MG63 (cell line): ENCODE results near the gene BRD3OS. TPM values are rescaled to one million over a fixed set of nuclear protein-coding genes. Genes with fewer than 3 reads are reported as not detected.

Source experiments
- DNase-seq: peaks from one replicate; pipeline ENCODE4 v3.0.0-alpha.2; 2020
- H3K27me3 ChIP-seq: fragments of 250-450 bp; sonication (Bioruptor Pico); 2 replicates; pipeline ENCODE4 v1.5.1; 2020; ENCODE audit warnings: mild to moderate bottlenecking, moderate library complexity
- H3K36me3 ChIP-seq: fragments of 250-450 bp; sonication (Bioruptor Pico); 2 replicates; pipeline ENCODE4 v1.5.1; 2020; ENCODE audit warnings: mild to moderate bottlenecking, moderate library complexity
- H3K4me3 ChIP-seq: fragments of 250-450 bp; sonication (Bioruptor Pico); 2 replicates; pipeline ENCODE4 v1.5.1; 2020; ENCODE audit warnings: mild to moderate bottlenecking, moderate library complexity
- H3K9me3 ChIP-seq: fragments of 250-450 bp; sonication (Bioruptor Pico); 2 replicates; pipeline ENCODE4 v1.5.1; 2020; ENCODE audit warnings: mild to moderate bottlenecking, moderate library complexity
- total RNA-seq: library from RNA; depleted of rRNA; stranded (reverse); fragments of >200 nt; shearing (Covaris generic); gene quantifications from 2 replicates; pipeline ENCODE4 v1.2.3, GENCODE V29; 2014; ENCODE audit warnings: low replicate concordance

Gene BRD3OS
- total RNA-seq, 1 experiment from 2014 or later, result 18.6 TPM

DNA sequence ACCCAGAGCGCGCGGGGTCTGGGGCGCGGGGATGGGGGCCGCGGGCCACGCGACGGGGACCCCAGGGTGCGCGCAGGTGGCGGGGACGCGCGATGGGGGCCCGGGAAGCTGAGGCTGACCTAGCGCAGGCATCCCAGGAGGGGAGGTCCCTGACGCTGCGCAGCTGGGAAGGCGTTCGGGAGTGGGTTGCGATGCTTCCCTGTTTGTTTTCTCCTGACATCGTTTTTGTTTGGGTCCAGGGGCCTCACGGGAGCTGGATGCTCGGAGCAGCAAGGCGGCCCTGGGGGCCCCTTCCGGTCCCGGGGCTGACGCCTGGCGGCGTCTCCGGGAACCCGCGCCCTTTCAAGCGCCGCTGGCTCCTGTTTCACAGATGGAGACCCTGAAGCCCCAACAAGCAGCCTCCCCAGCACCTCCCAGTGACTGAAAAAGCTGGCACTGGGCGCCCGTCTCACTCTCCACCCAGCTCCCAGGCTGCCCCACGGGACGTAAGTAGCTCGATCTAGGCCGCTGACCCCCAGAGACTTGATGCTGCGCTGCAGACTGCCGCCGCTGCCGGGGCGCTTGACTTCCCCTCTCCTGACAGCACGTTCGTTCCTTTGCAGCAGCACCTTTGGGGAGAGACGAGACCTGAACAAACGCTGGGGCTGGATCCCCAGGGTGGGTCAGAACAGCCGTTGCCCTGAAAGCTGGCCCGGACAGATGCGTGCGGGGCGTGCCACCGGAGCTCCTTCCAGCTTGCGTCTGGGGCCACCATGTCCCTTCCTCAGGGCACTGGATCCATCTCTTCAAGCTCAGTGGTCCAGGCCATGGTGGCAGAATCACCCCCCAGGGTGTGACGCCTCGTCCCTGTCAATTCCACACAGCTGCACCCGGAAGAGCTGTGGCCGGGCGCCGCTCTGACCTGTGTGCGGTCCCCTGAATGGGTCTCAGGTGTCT, 593 bp downstream of the BRD3OS start:
- Histone ChIP-seq H3K36me3 (peaks cover 12% of the 10 kb centered on the region), H3K27me3 (no peaks in the 10 kb centered on the region), H3K9me3 (no peaks in the 10 kb centered on the region), H3K4me3 (peak overlapping the region; percentile 65)
- DNase-seq, result peak; percentile 41

DNA sequence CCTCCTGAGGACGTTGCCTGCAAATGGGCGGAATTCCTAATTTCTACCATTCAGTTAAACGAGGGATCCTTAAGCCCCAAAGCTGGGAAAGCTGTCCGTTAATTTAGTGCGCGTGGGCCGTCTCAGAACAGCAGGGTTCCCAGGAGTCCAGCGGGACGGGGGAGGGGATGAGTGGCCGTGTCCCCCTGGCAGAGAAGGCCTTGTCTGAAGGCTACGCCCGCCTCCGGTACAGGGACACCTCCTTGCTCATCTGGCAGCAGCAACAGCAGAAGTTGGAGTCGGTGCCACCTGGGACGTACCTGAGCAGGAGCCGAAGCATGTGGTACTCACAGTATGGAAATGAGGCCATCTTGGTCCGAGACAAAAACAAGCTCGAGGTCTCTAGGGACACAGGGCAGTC, 1.3 kb downstream of the BRD3OS start:
- Histone ChIP-seq H3K27me3 (no peaks in the 10 kb centered on the region), H3K36me3 (peaks cover 16% of the 10 kb centered on the region), H3K4me3 (no peak overlapping the region), H3K9me3 (no peaks in the 10 kb centered on the region)
- DNase-seq, result no peak

DNA sequence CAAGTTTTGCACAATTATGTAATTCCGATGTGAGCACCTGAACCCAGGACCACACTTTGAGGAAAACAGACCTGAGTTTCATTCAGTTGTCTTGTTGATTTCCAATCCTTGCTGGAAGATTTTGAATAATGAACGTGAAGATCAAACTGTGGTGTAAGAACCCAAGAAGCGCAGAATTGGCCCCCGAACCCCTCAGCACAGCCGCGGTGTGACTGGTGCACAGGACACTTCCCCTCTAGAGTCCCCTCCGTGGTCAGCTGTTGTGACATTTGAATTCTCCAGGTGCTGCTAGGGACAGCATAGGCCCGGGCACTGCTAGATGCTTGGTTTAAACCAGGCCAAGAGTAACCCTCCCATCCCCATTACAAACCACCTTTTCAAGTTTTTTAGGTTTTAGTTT, 1.7 kb downstream of the BRD3OS start:
- Histone ChIP-seq H3K4me3 (no peak overlapping the region), H3K9me3 (no peaks in the 10 kb centered on the region), H3K27me3 (no peaks in the 10 kb centered on the region), H3K36me3 (peaks cover 19% of the 10 kb centered on the region)
- no peak for DNase-seq

DNA sequence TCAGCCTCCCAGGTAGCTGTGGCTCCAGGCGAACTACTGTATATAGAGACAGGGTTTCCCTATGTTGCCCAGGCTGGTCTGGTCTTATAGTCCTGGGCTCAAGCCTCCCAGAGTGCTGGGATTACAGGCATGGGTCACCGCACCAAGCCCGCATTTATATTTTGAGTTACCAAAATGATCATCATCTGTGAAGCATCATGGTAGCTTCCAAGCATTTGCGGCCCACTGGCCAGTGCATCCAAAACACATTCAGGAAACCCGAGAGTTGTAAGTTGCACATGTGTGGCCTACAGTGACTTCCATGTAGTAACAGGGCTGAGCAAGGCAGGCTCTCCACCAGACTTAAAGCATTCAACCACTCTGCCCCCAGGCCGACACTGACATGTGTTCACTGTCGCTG, 2.3 kb downstream of the BRD3OS start:
- Histone ChIP-seq H3K27me3 (no peaks in the 10 kb centered on the region), H3K9me3 (no peaks in the 10 kb centered on the region)
- DNase-seq, result no peak

DNA sequence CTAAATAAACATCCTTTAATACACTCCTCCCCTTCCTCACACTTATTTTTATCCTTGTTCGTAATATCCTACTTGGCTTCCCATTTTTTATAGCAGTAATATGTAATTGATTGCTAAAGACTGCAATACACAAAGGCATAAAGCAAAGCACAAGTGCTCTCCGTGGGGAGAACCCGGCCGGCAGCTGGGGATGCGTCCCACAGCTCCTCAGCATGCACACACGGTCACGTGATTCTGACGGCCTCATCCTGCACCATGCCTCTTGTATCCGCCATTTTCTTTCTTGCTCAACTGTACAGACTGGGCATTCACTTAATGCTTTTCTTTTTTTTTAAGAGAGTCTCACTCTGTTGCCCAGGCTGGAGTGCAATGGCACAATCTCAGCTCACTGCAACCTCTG, 2.8 kb downstream of the BRD3OS start:
- Histone ChIP-seq H3K36me3 (peaks cover 21% of the 10 kb centered on the region), H3K4me3 (no peak overlapping the region), H3K27me3 (no peaks in the 10 kb centered on the region), H3K9me3 (no peaks in the 10 kb centered on the region)
- no peak for DNase-seq

More for the DNA sequence above, 2.3 kb downstream of the BRD3OS start:
- Histone ChIP-seq H3K36me3 (peaks cover 19% of the 10 kb centered on the region), H3K4me3 (no peak overlapping the region)

DNA sequence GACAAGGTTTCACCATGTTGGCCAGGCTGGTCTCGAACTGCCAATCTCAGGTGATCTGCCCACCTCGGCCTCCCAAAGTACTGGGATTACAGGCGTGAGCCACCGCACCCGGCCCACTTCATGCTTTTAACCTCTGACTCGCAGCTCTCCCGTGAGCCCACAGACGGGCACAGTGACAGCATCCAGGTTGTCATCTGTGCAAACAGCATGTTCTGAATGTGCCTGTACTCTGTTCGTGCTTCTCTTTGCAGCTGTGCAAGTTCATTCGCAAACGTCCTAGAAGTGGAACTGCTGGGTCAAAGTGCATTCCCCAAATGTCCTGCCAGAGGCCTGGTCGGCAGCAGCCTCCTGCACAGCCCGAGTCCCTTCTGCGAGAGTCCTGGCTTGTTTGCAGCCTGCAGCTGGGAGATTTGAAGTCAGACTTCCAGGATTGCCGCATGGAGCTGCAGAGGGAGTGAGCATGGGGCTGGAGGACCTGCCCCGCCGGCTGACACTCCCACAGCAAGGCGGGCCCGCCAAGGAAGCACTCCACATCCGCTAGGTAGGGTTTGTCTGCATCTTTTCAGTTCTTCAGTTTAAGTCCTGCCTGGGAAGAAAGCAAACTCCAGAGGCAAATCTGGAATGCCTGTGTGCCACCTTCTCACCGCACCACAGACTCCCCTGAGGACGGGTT, 3.4 kb downstream of the BRD3OS start:
- Histone ChIP-seq H3K27me3 (no peaks in the 10 kb centered on the region), H3K36me3 (peaks cover 25% of the 10 kb centered on the region), H3K9me3 (no peaks in the 10 kb centered on the region), H3K4me3 (no peak overlapping the region)
- DNase-seq, result no peak

DNA sequence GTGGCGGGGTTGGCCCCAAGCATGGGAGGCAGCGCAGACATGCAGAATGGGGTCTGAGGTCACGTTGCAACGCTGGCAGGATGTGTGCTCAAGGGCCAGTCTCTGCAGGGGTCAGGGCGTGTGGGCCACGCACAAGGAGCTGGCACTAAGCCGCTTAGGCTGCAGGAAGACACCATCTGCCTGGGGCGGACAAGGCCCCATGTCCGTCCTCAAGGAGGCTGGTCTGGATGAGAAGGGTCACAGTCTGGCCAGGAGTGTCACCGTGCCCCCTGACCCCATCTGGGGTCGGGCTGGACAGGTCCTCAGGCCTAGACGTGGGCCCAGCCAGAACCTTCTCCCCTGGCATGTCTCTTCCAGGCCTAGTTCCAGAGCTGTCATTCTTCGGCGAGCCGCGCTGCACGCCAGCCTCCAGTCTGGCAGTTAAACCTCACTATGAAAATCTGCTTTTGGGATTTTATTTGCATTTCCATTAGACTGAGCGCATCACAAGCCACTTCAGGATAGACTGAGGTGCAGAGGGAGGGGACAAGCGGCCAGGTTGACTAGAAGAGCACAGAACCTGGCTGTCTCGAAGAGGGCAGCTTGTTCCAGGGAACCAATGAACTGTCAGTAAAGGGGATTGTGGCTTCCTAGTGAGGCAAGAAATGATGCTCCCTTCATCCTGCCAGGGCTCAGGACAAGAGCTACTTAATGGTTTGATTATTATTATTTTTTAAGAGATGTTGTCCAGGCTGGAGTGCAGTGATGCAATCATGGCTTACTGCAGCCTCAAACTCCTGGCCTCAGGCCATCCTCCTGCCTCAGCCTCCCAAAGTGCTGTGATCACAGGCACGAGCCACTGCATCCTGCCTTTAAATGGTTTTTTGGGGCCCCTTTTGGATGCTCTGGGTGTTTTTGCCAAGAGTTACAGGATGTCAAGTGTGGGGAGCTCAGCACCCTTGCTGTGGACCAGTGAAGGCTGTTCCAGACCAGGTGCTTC, 4.3 kb downstream of the BRD3OS start:
- no peak for DNase-seq
- H3K36me3 ChIP-seq, result peaks cover 25% of the 10 kb centered on the region
- no peaks in the 10 kb centered on the region for H3K27me3 ChIP-seq
- no peak overlapping the region for H3K4me3 ChIP-seq
- H3K9me3 ChIP-seq, result no peaks in the 10 kb centered on the region

DNA sequence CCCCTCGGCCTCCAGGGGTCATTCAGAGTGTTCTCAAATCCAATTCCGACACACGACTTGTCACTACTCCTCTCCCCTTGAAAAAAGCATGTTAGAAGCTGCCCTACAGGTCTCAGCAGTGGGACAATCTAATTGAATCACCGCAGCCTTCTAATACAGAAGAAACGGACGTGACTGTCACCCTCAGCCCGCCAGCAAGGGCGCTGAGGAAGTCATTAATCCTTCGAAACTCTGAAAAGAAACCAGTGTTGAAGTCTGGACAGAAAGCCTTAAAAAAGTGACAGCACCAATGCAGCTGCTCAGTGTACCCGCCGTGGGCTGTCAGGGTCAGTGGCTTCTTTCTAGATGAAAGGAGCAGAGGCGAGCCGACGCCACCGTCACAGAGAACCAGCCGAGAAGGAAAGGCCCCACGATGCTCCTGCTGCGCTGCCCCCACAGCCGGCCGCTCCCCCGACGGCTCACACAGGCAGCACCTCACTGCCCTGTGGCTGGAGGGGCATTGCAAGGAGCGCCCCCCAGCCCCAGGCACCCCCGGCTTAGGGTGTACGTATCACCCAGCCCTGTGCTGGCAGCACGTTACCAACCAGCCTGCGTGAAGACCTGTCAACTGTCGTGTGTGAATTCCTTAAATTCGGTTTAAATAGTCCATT, 5.7 kb downstream of the BRD3OS start:
- H3K4me3 ChIP-seq, result no peak overlapping the region
- H3K36me3 ChIP-seq, result peaks cover 33% of the 10 kb centered on the region
- DNase-seq, result no peak
- H3K27me3 ChIP-seq, result no peaks in the 10 kb centered on the region
- H3K9me3 ChIP-seq, result no peaks in the 10 kb centered on the region

DNA sequence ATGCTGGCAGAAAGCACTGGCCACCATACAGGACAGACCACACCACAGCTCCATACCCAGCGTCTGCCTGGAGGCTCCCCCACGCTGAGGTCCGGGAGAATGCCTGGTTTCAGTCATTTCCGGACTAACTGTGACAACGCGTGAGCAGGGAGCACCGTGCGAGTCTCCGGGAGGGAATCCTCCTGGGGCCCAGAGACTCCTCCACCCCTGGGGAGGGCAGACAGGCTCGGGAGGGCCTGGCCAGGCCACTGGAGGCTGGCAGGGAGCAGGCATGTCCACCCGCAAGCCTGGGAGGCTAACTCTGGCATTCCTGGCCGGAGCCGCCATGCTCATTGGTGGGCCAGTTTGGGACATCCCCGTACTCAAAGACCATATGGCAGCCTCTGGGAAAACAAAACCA, 6.5 kb downstream of the BRD3OS start:
- H3K36me3 ChIP-seq, result peaks cover 34% of the 10 kb centered on the region
- DNase-seq, result no peak
- H3K4me3 ChIP-seq, result no peak overlapping the region
- no peaks in the 10 kb centered on the region for H3K27me3 ChIP-seq
- no peaks in the 10 kb centered on the region for H3K9me3 ChIP-seq

DNA sequence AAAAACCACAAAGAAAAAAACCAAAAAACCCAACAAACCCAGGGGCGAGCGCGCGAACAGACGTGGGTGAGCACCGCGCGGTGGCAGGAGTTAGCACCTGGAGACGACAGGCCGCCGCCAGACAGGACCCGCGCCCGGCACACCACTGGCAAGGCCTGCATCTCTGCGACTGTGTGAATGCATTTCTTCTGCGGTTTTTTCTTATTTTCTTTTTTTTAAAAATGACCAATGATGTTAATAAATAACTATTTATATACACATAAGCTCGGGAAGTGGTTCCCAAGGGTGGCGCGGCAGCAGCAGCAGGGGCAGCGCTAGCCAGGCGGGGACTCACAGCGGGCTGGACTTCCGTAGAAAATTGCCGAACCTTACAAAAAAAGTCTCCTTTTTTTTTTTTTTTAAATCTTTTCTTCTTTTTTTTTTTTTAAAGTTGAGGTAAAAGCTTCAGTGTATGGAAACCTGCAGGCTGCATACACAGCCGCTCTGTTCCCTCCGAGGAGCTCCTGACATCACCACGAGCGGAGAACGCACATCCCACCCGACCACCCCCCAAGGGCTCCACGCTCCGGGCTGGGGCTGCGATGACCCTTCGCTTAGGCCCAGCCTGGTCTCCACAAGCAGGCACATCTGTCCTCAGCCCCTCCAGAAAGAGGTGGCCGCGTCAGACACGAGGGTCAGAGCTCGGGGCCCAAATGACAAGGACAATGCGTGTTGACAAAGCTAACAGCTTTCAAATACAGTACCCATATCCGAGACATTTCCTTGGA, 7.4 kb downstream of the BRD3OS start:
- DNase-seq, result no peak
- Histone ChIP-seq H3K4me3 (no peak overlapping the region), H3K9me3 (no peaks in the 10 kb centered on the region), H3K36me3 (peaks cover 40% of the 10 kb centered on the region), H3K27me3 (no peaks in the 10 kb centered on the region)

DNA sequence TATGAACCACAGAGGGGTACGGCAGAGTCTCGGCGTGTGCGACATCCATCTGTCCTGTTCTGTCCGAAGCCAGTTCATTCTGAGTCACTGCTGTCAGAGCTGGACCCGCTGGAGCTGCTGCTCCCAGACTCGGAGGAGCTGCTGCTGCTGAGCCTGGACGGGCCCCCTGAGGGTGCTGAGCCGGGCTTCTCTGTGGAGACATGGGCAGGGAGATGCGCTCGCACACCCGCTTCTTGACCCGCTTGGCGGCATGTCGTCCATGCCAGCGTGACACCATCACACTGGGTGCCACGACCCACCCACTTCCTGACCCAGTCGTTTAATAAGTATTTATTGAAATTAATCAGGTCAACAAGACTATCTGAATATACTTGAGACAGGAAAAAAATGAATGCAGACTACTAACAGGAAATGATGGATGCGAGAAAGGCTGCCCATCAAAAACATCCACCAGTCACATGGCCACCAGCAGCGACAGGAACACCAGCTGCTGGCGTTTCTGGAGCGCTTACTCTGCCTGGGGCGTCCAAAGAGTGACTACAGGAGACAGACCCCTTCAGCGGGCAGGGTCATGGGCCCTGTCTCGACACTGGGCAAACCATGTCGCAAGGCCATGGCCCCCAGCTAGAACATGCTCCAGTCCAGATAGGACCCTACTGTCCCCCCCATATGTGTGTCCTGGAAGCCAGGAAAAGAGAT, 8.4 kb downstream of the BRD3OS start:
- Histone ChIP-seq H3K36me3 (peaks cover 48% of the 10 kb centered on the region), H3K4me3 (no peak overlapping the region), H3K27me3 (no peaks in the 10 kb centered on the region), H3K9me3 (peaks cover 8% of the 10 kb centered on the region)
- DNase-seq, result no peak

DNA sequence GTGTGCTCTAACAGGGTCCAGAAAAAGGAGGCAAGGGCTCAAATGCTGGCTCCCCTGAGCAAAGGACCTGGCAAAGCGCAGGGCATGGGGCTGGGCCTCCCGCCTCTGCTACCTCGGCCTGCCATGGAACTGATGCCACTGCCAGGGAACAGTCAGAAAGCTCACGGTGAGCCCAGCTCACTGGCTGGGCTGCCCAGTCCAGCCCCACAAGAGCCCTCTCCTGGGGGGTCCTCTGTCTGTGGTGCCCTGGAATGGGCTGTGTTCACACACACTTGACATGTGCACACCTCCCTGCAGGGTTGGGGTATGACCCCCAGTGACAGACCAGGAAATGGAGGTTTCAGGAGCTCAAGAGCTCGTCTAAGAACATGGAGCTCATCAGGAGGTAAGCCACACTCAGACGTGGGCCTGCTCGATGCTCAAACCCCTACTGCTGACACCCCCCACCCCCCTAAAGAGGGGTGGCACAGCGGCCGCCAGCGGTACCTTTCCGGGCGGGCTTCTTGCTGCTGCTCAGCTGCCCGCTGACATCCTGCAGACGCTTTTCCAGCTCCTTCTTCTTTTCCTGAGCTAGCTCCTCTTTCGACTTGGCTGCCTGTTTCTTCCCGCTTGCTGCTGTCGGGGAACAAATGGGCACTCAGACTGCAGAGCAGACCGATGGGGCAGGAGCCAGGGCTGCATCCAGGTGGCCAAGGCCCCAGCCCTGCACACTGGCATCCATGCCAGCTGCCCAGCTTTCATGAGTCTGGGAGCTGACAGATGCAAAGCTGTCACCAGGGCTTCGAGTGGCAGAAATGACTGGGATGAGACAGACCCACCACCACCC, 9.1 kb downstream of the BRD3OS start:
- peaks cover 56% of the 10 kb centered on the region for H3K36me3 ChIP-seq
- peaks cover 8% of the 10 kb centered on the region for H3K9me3 ChIP-seq
- no peak overlapping the region for H3K4me3 ChIP-seq
- no peaks in the 10 kb centered on the region for H3K27me3 ChIP-seq
- no peak for DNase-seq

DNA sequence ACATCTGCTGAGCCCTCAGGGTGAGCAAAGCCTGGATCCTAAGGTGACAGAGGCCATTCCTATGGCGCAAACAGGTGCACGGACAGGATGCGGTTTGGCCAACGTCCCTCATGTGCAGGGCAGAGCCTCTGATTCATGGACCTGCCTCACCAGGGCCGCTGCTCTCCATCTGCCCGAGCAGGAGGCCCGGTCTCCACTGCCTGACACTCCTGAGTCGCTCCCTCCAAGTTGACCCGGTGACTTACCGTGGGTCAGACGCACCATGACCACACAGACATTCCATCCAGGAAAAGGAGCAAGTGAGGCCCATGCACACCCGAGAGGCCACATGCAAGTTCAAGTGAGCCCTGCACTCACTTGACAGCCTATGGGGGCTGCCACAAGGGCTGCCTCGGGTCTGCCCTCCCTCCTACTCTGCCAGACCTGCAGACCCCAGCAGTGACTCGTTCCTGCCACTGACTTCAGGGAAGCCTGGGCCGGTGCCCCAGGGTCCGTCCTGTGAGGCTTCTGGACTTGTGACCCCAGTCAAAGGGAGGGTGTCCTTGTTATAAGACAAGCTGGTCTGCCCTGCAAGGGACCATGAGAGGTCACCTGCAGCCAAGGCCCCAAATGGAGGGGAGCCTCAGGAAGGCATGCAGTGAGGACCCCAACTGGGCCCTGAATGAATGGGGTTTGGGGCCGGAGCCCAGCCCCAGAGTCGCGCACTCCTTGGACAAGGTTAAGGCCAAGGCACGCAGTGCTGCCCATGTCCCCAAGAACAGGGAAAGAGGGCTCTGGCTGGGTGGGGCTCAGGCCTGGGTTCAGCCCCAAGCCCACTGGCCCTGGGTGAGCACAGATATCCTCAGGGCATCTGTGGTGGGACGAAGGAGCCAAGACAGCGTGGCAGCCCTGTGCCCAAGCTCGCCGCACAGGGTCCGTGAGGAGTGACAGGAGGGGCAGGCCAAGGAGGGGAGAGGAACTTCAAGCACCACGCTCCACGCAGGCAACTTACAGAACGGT, 10.1 kb downstream of the BRD3OS start:
- DNase-seq, result no peak
- H3K4me3 ChIP-seq, result no peak overlapping the region
- H3K27me3 ChIP-seq, result no peaks in the 10 kb centered on the region
- peaks cover 63% of the 10 kb centered on the region for H3K36me3 ChIP-seq
- peaks cover 8% of the 10 kb centered on the region for H3K9me3 ChIP-seq
